HG03097 (cell line): ENCODE results near the gene ENTPD8.
"Not testable (repeated sequence)": the region's sequence is repeated elsewhere in the genome, so short reads cannot be mapped to it uniquely, and the experiment has no call there.

Experiments
- ATAC-seq: cut with Tn5 transposase; IDR thresholded peaks from one replicate; pipeline ENCODE4 v1.9.1; 2021; ENCODE audit not compliant: unreplicated experiment, low FRiP score

ENTPD8 gene

DNA sequence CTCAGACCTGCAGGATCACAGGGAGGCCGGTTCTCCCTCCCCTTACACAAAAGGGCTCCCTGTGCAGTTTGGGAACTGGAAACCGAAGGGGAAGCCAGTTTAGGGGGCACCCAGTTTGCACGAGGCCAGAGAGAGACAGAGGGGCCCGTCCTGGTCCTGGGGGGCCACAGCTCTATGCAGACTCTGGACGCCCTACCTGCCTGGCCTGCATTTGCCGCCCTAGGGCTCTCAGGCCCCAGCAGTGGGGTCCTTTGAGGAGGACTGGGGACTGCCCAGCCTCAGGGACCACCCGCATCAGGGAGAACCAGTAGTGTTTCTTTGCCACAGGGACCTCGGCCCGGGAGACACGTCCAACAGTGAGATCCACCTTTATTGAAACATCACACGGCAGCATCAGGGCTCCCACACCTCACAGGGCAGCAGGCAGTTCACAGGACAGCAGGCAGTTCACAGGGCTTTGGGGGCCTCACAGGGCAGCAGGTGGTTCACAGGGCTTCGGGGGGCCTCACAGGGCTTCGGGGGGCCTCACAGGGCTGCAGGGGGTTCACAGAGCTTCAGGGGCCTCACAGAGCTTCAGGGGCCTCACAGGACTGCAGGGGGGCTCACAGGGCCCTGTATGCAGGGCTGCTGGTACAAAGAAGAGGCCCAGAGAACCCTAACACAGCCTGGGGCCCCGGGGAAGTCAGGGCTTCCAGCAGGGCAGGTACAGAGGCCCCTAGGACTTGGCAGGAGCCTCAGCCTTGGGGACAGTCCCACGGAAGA lies 18.6 kb upstream of the ENTPD8 start:
- ATAC-seq, result no peak

DNA sequence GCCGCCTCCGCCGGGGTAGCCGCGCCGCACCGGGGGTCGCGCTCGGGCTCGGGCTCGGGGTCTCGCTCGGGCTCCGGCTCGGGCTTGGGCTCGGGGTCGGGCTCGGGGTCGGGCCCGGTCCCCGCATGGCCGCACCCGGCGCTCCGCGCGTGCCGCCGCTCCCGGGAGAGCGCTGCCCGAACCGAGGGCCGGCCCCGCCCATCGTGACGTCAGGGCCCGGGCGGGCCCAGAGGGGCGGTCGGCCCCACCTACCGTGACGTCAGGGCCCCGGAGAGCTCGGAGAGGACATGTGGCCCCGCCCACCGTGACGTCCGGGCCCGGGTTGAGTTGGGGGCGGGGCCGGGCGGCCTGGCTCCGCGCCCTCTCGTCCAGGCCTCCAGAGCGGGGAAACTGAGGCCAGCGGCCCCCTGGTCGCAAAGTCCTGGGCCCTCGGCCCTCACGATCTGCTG lies 18.0 kb upstream of the ENTPD8 start, which contains the start of gene NSMF:
NSMF (minus strand) TSS at position 183 of the 449 bp plus-strand sequence. CDS start 232 bp downstream, outside the sequence.
- peak; percentile 54 for ATAC-seq

GRCh38 chr9:137458194-137459151 lies 17.3 kb upstream of the ENTPD8 start:
- ATAC-seq, result no peak

- no peak for ATAC-seq
Measured at GRCh38 chr9:137457406-137458193, 16.4 kb upstream of the ENTPD8 start.

GRCh38 chr9:137456864-137457405 lies 15.8 kb upstream of the ENTPD8 start:
- no peak for ATAC-seq

DNA sequence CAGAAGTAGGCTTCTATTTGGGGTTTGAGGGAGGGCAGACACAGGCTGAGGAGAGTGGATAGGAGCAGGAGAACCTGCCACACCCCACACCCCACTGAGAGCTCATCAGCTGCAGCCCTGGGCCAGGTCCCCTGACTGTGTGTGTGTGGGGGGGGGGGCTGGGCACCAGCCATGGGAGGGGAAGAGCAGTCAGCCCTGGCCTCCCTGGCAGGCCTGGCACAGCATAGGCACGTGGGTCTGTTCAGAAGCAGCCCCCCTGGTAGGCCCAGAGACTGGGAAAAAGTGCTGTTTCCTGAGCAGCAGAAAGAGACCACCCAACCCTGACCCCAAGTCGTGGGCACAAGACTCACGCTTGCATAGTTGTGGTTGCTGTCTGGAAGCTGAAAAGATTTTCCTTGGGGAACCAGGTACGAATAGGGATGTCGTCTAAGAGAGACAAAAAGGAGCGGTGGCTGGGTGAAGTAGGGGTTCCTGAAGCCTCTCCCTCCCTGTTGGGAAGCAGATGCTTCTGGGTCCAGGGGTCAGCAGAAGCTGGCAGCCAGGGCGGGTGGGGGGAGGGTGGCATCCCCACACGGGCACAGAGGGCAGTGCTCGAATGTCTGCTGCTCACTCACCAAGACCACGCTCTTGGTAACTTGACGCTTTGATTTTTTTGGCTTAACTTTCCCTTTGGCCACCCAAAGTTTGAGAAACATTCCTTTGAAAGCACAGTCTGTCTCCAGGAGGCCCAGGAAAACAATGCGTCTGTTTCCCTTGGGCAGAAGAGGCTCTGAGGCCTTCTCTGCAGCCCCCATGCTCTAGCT lies 15.1 kb upstream of the ENTPD8 start:
- no peak for ATAC-seq

DNA sequence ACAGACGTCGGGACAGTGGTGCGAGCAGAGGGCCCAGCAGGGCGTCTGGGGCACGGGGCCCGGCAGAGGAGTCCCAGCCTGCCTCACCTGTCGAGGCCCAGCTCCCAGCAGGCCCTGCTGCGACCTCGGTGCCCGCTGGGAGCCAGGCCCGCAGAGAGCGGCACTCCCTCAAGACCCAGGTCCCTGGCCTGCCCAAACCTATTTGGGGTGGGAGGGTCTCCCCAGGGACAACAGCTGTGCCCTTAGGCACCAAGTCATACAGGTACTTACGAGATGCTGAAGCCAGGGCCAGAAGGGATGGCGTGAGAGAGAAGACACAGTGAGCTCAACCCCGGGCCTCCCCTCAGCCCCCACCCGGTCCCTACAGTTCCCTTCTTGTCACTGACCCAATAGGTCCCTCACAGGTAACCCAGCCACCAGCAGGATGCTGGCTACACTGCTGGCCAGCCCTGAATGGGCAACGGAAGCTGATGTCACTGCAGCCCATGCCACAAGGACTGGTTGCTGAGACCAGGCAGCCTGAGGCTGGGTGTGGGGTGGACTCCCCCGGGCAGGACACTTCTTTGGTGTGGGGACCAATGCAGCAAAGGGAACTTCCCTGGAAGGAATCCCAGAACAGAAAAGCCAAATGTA lies 14.3 kb upstream of the ENTPD8 start:
- ATAC-seq, result no peak

- no peak for ATAC-seq
Measured at GRCh38 chr9:137454597-137455358, 13.6 kb upstream of the ENTPD8 start.

GRCh38 chr9:137454145-137454596 lies 13.0 kb upstream of the ENTPD8 start:
- ATAC-seq, result no peak

GRCh38 chr9:137453643-137454081 lies 12.5 kb upstream of the ENTPD8 start:
- peak; percentile 48 for ATAC-seq

DNA sequence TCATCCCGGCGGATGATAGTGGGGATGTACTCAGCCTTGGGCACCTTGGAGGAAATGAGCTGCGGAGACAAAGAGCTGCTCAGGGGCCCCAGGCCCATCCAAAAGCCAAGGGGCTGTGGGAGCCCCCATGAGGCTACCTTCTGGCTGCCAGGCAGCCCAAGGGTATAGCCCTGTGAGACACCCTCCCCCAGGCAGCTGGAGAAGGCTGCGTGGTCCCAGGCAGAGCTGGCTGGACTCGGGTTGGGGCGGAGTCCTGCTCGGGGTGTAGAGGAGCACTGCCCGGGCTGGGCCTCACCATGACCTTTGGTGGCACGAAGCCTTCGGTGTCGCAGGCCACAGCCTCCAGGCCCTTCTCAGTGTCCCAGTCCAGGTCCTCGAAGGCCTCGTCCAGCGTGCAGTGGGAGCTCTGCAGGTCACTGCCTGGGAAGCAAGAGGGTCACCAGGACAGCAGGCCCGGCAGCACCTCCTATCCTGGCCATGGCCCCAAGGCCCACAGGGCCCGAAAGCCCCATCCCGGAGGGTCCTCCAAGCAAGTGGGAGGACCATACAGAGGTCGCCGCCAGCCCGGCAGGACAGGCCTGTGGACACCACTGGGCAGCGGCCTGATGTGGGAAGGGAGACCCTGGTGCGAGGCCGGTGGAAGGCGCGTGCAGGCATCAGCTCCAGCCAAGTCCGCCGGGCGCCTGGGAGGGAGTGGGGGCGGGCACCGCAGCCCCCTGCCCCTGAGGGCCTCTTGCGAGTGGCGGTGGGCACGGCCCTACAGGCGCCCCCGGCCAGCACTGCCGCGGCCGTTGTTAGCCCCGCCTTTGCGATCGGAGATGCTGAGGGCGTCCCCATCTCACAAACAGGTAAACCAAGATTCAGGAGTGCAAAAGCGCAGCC lies 11.8 kb upstream of the ENTPD8 start:
- ATAC-seq, result no peak

DNA sequence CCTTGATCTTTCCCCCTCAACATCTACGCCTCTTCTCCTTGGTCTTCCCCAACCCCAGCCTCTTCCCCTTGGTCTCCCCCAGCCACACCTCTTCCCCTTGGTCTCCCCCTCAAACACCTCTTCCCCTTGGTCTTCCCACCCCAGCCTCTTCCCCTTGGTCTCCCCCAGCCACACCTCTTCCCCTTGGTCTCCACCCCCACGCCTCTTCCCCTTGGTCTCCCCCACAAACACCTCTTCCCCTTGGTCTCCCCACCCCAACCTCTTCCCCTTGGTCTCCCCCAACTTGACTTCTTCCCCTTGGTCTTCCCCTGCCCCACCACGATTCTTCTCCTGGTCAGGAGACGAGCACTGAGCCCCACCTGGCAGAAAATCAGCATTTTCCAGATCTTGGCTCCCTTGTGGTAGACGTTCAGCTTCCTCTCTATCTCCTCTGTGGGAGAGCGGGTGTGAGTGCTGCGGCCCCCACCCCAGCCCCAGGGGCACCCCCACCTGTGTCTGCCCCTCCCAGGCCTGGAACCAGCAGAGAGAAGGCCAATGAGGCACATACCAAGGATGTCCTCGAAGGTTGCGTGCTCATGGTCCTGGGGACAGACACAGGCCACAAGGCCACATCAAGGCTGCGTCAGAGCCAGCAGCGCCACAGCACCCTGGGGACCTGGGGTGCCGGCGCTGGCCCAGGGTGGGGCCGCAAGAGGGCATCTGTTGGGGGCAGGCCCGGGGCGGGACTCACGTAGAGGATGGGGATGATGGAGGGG lies 11.0 kb upstream of the ENTPD8 start:
- no peak for ATAC-seq

DNA sequence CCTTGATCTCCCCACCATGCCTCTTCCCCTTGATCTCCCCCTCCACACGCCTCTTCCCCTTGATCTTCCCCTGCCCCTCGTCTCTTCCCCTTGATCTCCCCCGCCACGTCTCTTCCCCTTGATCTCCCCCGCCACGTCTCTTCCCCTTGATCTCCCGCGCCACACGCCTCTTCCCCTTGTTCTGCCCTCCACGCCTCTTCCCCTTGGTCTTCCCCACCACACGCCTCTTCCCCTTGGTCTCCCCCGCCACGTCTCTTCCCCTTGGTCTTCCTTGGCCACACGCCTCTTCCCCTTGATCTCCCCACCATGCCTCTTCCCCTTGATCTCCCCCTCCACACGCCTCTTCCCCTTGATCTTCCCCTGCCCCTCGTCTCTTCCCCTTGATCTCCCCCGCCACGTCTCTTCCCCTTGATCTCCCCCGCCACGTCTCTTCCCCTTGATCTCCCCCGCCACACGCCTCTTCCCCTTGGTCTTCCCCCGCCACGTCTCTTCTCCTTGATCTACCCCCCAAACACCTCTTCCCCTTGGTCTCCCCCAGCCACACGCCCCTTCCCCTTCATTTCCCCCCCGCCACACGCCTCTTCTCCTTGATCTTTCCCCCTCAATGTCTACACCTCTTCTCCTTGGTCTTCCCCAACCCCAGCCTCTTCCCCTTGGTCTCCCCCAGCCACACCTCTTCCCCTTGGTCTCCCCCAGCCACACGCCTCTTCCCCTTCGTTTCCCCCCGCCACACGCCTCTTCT lies 10.3 kb upstream of the ENTPD8 start:
- ATAC-seq, result not testable (repeated sequence)

DNA sequence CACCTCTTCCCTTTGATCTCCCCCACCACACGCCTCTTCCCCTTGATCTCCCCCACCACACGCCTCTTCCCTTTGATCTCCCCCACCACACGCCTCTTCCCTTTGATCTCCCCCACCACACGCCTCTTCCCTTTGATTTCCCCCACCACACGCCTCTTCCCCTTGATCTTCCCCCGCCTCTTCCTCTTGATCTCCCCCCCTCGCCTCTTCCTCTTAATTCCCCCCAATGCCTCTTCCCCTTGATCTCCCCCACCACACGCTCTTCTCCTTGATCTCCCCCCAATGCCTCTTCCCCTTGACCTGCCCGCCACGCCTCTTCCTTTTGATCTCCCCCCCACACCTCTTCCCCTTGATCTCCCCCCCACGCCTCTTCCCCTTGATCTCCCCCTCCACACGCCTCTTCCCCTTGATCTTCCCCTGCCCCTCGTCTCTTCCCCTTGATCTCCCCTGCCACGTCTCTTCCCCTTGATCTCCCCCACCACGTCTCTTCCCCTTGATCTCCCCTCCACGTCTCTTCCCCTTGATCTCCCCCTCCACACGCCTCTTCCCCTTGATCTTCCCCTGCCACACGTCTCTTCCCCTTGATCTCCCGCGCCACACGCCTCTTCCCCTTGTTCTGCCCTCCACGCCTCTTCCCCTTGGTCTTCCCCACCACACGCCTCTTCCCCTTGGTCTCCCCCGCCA lies 9.5 kb upstream of the ENTPD8 start:
- not testable (repeated sequence) for ATAC-seq

DNA sequence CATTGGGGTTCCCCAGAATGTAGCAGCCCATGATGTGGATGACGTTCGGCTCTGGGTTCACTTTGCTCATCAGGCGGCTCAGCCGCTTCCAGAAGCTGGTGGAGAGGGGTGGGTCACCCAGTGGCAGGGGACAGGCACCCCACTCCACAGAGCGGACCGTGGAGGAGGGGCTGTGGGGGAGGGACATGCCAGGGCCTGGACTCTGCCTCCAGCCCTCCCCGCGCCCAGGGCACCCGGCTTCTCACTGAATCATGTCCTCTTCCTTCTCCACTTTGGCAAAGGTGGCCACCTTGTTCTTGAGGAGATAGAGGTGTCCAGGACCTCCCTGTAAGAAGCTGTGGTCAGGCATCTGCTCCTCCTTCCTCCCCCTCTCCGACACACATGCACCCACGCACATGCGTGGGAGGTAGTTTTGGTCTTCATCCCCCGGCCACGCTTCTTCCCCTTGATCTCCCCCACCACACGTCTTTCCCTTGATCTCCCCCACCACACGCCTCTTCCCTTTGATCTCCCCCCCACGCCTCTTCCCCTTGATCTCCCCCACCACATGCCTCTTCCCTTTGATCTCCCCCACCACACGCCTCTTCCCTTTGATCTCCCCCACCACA lies 8.9 kb upstream of the ENTPD8 start:
- ATAC-seq, result no peak
